Uterus (tissue), 2 donors: ENCODE results near the gene ENTPD1.

Experiments used
- POLR2A ChIP-seq, 2 donors: fragments of 450-650 bp; IDR thresholded peaks; one replicate each; pipeline ENCODE4 v1.6.1; 2016; ENCODE audit warnings: antibody characterized with exemption in 2 of 2, mild to moderate bottlenecking in 1 of 2, moderate library complexity in 1 of 2
- TF ChIP-seq, protein P1 (sequence below), 4 experiments: fragments of 200-600 bp in 2 of 4; fragments of 450-650 bp in 2 of 4; sonication (generic) in 2 of 4; IDR thresholded peaks; one replicate each; pipeline ENCODE4 v1.5.1; 2016 to 2019; ENCODE audit warnings: antibody characterized with exemption in 4 of 4, mild to moderate bottlenecking in 2 of 4, moderate library complexity in 1 of 4

- TF ChIP-seq, protein P1, sequence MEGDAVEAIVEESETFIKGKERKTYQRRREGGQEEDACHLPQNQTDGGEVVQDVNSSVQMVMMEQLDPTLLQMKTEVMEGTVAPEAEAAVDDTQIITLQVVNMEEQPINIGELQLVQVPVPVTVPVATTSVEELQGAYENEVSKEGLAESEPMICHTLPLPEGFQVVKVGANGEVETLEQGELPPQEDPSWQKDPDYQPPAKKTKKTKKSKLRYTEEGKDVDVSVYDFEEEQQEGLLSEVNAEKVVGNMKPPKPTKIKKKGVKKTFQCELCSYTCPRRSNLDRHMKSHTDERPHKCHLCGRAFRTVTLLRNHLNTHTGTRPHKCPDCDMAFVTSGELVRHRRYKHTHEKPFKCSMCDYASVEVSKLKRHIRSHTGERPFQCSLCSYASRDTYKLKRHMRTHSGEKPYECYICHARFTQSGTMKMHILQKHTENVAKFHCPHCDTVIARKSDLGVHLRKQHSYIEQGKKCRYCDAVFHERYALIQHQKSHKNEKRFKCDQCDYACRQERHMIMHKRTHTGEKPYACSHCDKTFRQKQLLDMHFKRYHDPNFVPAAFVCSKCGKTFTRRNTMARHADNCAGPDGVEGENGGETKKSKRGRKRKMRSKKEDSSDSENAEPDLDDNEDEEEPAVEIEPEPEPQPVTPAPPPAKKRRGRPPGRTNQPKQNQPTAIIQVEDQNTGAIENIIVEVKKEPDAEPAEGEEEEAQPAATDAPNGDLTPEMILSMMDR (IDR thresholded peaks at IDR 0.05): no peak
- TF ChIP-seq POLR2A (IDR thresholded peaks at IDR 0.05): no peak
These were observed 105.4 kb downstream of the ENTPD1 start for GRCh38 chr10:95861386-95861785.
